ENCODE results near the gene LITAFD.
"Not testable (repeated sequence)": the region's sequence is repeated elsewhere in the genome, so short reads cannot be mapped to it uniquely, and the experiment has no call there.

LITAFD gene

DNA sequence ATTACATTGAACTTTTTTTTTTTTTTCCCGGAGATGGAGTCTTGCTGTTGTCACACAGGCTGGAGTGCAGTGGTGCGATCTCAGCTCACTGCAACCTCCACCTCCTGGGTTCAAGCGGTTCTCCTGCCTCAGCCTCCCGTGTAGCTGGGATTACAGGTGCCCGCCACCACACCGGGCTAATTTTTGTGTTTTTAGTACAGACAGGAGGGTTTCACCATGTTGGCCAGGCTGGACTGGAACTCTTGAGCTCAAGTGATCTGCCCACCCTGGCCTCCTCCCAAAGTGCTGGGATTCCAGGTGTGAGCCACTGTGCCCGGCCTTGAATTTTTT, 8.3 kb upstream of the LITAFD start:
- DNase-seq: not testable (repeated sequence)

- DNase-seq: no peak
These were observed 7.8 kb upstream of the LITAFD start for GRCh38 chr16:8874388-8874787.

DNA sequence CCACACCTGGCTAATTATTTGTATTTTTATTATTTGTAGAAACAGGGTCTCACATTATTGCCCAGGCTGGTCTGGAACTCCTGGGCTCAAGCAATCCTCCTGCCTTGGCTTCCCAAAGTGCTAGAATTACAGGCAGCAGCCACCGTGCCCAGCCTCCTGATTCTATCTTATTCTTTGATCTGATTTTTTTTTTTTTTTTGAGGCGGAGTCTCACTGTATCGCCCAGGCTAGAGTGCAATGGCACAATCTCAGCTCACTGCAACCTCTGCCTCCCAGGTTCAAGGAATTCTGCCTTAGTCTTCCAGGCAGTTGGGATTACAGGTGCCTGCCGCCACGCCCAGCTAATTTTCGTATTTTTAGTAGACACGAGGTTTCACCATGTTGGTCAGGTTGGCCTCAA, 6.8 kb upstream of the LITAFD start:
- DNase-seq: not testable (repeated sequence)

DNA sequence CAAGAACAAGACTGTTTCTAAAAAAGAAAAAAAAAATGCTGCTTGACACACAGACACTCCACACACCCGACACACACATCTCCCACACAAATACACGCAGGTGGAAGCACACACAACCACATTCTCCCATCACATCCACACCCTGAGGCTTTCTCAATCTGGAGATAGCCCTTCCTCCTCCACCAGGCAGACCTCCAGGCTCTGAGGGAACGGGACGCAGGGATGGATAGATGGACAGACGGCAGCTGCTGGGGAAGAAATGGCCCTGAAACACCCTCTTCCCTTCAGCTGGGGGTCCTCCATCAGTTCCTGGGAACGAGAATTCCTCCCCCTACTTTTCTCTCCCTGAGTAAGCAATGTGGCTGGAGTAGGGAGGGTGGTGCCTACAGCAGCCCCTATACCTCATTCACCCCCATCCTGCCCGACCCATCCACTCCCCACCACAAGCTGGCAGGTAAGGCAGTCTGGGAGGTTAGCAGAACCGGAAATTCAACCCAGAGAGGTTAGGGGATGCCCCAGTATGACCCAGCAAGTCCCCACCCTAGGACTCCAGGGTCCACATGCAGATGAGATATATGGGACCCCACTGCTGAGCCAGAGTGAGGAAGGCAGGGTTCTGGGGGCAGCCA, 4.1 kb upstream of the LITAFD start:
- no peak for DNase-seq

- DNase-seq: no peak
These were observed 3.6 kb upstream of the LITAFD start for GRCh38 chr16:8878523-8878911.

DNA sequence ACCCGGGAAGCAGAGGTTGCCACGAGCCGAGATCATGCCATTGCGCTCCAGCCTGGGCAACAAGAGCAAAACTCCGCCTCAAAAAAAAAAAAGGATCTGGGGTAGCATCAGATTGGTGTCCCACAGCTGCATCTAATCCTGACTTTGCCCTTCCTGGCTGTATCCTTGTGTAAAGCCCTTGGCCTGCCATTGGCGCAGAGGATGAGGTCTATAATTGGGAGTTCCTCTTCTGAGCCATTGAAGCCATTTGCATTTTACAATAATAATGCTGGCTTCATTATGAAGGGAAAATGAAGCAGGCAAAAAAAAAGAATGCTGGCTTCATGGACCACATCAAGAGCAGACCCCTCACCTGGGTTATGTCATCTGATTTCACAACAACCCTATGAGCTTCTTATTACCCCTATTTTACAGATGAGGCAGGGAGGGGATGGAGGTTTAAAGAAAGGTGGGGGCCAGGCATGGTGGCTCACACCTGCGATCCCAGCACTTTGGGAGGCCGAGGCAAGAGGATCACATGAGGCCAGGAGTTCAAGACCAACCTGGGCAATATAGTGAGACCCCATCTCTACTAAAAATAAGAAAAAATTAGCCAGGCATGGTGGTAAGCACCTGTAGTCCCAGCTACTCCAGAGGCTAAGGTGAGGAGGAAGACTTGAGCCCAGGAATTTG, 1.2 kb upstream of the LITAFD start:
- DNase-seq: no peak

- DNase-seq: no peak
These were observed 700 bp downstream of the LITAFD start for GRCh38 chr16:8882725-8883377.

DNA sequence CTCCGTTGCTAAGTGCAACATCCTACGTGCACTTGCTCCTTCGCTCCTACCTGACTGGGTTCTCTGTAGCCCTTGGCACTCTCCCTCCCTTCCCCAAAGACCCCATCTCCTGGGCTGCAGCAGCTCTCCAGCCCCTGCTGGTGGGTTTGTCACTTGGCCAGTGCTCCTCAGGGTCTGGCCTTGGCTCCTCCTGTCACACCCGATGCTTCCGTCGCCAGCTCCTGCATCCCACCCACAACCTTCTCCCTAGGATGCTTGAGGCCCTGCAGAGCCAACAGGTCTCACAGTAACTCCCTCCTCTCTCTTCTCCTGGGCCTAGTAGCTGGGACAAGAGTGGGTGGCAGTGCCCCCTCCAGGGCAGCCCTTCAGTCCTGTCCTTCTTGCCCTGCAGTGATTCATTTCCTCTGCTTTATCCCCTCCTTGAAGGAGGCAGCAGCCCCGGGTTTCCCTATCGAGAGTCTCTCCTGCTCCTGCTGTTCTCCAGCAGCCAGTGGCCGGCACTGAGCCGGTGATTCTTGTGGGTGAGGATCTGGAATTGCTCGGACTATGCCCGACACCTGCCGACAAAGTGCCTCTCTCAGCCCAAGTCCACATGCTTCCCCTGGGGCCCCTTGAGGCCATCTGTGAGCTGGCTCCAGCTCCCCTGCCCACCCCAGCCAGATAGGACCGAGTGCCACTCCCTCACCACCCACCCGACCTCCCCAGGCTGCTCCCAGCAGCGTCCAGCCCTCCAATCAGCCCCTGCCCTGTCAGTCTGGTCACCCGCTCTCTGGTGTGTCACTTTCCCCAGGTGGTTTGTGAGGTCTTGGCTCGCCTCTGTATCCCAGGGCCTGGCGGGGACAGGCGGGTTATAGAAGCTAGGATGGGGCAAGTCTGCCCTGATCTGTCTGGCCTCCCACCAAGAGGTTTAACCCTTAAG, 3.8 kb downstream of the LITAFD start:
- DNase-seq: no peak

- DNase-seq: no peak
These were observed 4.7 kb downstream of the LITAFD start for GRCh38 chr16:8886593-8887430.

- no peak for DNase-seq
These were observed 5.2 kb downstream of the LITAFD start for GRCh38 chr16:8887431-8887765.

DNA sequence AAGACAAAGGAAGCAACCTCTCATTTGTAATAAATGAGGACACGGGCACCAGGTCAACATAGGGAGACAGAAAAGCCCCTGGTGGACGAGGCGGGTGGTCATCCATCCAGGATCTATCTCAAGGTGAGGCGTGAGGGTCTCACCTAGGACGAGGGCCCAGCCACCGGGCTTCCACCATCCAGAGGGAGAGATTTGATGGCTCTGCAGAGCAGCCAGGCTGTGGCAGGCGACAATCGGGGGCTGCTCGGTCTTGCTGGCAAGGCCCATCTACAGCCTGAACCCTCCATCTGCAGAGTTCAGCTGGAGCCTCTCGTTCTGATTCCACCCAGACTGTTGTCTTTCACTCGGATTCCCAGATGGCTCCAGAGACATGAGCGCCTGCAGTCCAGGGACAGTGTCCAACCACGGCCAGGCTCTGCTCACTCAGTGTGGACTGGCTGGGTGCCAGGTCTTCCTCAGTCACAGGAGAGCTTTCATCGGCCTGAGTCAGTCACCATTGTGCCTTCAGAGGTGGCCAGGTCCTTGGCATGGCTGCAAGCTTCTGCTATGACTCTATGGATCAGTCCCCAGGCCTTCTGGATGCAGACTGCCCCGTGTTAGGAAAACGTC, 5.9 kb downstream of the LITAFD start:
- no peak for DNase-seq

DNA sequence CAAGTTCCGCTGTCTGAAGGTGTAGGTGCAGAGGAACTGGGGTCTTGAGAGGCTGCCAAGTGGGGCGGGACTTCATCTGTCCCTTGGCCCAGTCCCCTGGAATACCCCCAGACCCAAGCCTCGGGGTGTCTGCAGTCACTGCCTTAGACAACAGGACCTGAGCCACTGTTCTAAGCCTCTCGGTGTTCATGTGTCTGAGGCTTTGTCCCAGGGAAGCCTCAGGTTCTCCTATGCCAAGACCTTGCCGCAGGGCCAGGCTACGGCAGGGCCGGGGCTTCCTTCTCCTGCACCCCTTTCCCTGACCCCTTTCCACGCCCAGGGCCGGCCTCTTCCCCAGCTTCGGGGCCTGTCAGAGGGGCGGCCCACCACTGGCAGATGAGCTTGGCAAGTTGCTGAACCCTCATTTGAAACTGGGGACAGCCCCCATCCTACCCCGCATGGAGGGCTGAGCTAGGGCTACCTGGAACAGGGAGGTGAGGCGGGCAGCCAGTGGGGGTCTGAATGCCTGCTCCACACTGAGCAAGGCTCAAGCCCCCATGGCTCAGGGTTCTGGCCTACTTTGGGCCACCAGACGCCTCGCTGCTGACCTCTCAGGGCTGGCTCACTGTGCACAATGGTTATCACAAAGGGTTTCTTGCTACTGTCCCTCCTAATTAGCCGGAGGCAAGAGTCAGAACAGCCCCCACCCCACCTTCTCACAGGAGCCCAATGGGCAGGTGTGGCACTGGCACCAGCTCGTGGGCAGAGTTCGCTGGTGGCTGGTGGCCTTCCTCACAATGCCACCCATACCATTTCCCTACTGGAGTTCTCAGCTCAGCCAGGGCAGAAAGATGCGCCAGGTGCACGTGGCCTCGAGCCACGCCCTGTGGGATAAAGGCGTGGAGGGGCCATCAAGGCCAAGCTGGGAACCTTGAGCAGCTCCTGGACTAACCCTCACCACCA, 7.1 kb downstream of the LITAFD start:
- no peak for DNase-seq

GRCh38 chr16:8889893-8890548, 7.9 kb downstream of the LITAFD start:
- DNase-seq: no peak

DNA sequence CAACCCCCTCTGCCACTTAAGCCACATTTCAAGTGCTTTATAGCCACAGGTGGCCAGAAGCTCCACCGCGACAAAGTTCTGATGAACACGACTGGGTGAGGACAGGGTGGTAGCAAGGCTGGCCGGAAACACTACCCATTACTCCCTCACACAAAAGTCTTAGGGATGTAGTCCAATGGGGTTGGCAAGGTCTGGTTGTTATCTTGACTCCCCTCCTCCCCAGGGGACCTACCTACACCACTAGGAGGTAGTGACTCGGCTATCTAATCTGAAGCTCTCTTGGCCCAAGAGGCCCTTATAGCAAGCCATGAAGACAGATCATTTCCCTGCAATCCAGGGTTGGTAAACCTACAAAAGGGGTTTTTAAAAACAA, 8.4 kb downstream of the LITAFD start:
- no peak for DNase-seq

DNA sequence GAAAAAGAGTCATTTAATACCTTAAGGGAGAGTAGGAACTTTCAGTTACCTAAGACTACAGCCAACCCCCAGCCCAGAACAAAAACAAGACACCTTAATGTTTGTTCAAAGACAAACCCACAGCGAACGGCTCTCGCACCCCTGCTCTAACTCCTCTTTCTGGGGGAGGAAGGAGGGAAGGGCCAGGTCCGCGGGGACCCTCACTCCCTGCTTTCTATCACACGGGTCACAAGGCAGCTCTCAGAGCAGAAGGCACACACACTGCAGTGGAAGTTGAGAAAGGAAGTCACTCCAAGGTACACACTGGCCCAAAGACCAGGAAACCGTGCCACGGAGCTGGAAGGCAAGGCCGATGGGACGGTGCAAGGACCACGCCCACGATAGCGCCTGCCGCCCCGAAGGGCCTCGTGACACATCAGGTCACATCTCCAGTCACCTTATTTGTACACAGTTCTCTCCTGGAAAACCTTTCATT, 10.0 kb downstream of the LITAFD start:
- no peak for DNase-seq

DNA sequence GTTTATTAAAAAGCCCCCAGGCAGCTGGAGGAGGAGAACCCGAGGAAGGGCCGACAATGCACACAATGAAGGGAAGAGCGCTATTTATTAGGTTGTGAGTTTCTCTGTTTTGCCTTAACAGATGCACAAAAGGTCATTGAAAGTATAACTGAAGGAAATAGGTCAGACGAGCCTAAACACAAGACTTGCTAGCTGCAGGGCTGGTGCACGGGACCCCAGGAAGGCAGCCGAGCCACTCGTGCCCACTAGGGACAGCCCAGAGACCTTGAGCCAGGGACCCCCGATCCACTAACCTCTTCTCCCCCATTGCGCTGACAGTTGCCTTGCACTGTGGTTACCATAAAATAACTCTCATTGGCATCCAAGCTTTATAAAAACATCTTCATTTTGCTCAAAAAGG, 11.3 kb downstream of the LITAFD start:
- no peak for DNase-seq

- no peak for DNase-seq
These were observed 12.0 kb downstream of the LITAFD start for GRCh38 chr16:8893976-8894690.

- DNase-seq: no peak
These were observed 12.7 kb downstream of the LITAFD start for GRCh38 chr16:8894736-8895334.

- DNase-seq: no peak
These were observed 16.6 kb downstream of the LITAFD start for GRCh38 chr16:8898660-8899318.
